ENCODE measurements around the gene MYD88. TPM values are rescaled to one million over a fixed set of nuclear protein-coding genes. Genes with fewer than 3 reads are reported as not detected.

MYD88 gene
- total and polyA plus RNA-seq, 9 of the 15 experiments (the other 6 are each of a cell fraction or from before 2014, with no cell fraction given) = 3.2 to 47.3 (median 27.6) TPM

DNA sequence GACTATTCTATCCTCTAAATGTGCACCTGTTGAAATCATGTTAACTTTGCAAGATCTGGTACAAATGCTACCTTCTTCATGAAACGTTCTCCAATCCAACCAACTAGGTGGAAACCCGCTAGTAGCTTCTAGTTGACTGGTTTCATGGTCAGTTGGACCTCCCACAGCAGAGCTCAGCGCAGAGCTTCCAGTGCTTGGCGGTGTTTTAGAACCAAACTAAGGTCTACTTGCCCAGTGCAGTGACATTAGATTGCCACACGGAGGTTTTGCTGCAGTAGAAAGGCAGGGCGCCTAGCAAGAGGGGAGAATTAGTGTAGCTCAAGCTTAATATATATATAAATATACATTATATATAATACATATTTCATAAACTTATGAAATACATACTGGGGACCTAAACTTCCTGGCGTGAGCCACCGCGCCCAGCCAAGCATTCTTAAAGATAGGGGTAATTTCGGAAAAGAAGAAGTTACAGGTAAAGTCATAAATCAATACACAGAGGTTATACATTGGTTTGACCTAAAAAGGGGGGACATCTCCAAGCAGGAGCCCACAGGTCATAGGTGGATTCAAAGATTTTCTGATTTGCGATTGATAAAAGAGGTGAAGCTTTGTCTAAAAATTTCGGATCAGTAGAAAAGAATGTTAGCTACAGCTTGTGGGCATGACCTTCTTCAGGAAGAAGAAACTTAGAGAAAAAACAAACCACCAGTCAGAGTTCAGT lies 24.8 kb downstream of the MYD88 start (continued):
- TF ChIP-seq, protein P1, sequence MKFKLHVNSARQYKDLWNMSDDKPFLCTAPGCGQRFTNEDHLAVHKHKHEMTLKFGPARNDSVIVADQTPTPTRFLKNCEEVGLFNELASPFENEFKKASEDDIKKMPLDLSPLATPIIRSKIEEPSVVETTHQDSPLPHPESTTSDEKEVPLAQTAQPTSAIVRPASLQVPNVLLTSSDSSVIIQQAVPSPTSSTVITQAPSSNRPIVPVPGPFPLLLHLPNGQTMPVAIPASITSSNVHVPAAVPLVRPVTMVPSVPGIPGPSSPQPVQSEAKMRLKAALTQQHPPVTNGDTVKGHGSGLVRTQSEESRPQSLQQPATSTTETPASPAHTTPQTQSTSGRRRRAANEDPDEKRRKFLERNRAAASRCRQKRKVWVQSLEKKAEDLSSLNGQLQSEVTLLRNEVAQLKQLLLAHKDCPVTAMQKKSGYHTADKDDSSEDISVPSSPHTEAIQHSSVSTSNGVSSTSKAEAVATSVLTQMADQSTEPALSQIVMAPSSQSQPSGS (CRISPR knock-in tag; IDR thresholded peaks at IDR 0.05) = no peak
- no peak for TF ChIP-seq THAP12 (CRISPR knock-in tag; IDR thresholded peaks at IDR 0.05)
- TF ChIP-seq L3MBTL2 (IDR thresholded peaks at IDR 0.05) = no peak
- no peak for TF ChIP-seq SMARCC2 (IDR thresholded peaks at IDR 0.05; ENCODE audit: low read depth)
- TF ChIP-seq, protein P2, sequence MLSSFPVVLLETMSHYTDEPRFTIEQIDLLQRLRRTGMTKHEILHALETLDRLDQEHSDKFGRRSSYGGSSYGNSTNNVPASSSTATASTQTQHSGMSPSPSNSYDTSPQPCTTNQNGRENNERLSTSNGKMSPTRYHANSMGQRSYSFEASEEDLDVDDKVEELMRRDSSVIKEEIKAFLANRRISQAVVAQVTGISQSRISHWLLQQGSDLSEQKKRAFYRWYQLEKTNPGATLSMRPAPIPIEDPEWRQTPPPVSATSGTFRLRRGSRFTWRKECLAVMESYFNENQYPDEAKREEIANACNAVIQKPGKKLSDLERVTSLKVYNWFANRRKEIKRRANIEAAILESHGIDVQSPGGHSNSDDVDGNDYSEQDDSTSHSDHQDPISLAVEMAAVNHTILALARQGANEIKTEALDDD (IDR thresholded peaks at IDR 0.05) = peak; percentile 88
- no peak for TF ChIP-seq NR3C1 (CRISPR knock-in tag; IDR thresholded peaks at IDR 0.05)
- no peak for TF ChIP-seq MXI1 (IDR thresholded peaks at IDR 0.05; ENCODE audit: low read depth, low read length)
- TF ChIP-seq, protein P3, sequence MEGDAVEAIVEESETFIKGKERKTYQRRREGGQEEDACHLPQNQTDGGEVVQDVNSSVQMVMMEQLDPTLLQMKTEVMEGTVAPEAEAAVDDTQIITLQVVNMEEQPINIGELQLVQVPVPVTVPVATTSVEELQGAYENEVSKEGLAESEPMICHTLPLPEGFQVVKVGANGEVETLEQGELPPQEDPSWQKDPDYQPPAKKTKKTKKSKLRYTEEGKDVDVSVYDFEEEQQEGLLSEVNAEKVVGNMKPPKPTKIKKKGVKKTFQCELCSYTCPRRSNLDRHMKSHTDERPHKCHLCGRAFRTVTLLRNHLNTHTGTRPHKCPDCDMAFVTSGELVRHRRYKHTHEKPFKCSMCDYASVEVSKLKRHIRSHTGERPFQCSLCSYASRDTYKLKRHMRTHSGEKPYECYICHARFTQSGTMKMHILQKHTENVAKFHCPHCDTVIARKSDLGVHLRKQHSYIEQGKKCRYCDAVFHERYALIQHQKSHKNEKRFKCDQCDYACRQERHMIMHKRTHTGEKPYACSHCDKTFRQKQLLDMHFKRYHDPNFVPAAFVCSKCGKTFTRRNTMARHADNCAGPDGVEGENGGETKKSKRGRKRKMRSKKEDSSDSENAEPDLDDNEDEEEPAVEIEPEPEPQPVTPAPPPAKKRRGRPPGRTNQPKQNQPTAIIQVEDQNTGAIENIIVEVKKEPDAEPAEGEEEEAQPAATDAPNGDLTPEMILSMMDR (IDR thresholded peaks at IDR 0.05 in 2 of 3, conservative IDR thresholded peaks at IDR 0.05 in 1 of 3; ENCODE audit: insufficient read depth in 2 of 3, low read depth in 1 of 3, low read length in 3 of 3) = peak; percentile 33 to 46 (median 43); a peak in 5 of 6 replicates
- TF ChIP-seq ZC3H8 (IDR thresholded peaks at IDR 0.05) = no peak
- TF ChIP-seq MTF1 (CRISPR knock-in tag; IDR thresholded peaks at IDR 0.05; ENCODE audit: borderline replicate concordance) = no peak
- TF ChIP-seq ZNF507 (tag; conservative IDR thresholded peaks at IDR 0.05) = no peak
- TF ChIP-seq ZNF354B (CRISPR knock-in tag; IDR thresholded peaks at IDR 0.05) = no peak
- TF ChIP-seq, protein P4, sequence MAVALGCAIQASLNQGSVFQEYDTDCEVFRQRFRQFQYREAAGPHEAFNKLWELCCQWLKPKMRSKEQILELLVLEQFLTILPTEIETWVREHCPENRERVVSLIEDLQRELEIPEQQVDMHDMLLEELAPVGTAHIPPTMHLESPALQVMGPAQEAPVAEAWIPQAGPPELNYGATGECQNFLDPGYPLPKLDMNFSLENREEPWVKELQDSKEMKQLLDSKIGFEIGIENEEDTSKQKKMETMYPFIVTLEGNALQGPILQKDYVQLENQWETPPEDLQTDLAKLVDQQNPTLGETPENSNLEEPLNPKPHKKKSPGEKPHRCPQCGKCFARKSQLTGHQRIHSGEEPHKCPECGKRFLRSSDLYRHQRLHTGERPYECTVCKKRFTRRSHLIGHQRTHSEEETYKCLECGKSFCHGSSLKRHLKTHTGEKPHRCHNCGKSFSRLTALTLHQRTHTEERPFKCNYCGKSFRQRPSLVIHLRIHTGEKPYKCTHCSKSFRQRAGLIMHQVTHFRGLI (CRISPR knock-in tag; IDR thresholded peaks at IDR 0.05) = no peak
- no peak for TF ChIP-seq CXXC5 (CRISPR knock-in tag; IDR thresholded peaks at IDR 0.05)
- TF ChIP-seq GTF2F1 (IDR thresholded peaks at IDR 0.05; ENCODE audit: low read depth, low read length) = no peak
- no peak for TF ChIP-seq SMAD3 (CRISPR knock-in tag; conservative IDR thresholded peaks at IDR 0.05)
- TF ChIP-seq NR4A1 (CRISPR knock-in tag; IDR thresholded peaks at IDR 0.05) = no peak
- TF ChIP-seq NR4A1 (tag; IDR thresholded peaks at IDR 0.05) = no peak
